ENCODE data around the gene MAPKAPK5.

GRCh38 chr12:111823891-111824290, 18.1 kb upstream of the MAPKAPK5 start:
- no peak for TF ChIP-seq CTCF (IDR thresholded peaks at IDR 0.05)
- no peak for TF ChIP-seq POLR2A (IDR thresholded peaks at IDR 0.05)

All from Peyer's patch (tissue), 4 donors.